PC-9 (cell line): ENCODE data around the gene AP5B1. TPM values are rescaled to one million over a fixed set of nuclear protein-coding genes. Genes with fewer than 3 reads are reported as not detected.

Experiments
- BruUV-seq: library from RNA; stranded (reverse); fragments of 400-500 nt; replicated peaks from 2 replicates; lab custom pipeline; 2021; lab: Mats Ljungman, UMichigan
- CTCF ChIA-PET: fragments of 300-600 bp; sonication (Branson Sonifier 250); formaldehyde crosslinking; loops from one replicate; lab custom pipeline; 2022; ENCODE audit warnings: antibody characterized with exemption; lab: Charles Lee
- POLR2A ChIA-PET: fragments of 300-600 bp; sonication (Branson Sonifier 250); formaldehyde crosslinking; loops from one replicate; lab custom pipeline; 2022; ENCODE audit warnings: antibody characterized with exemption; ENCODE audit not compliant: unreplicated experiment; lab: Charles Lee
- DNase-seq, 2 experiments: peaks; one replicate each; pipeline versions ENCODE4 v3.0.0 to v3.0.0-alpha.2; 2015 to 2022; ENCODE audit warnings: mixed read lengths in 1 of 2
- H2AFZ ChIP-seq: fragments of 200-600 bp; sonication (generic); 2 replicates; pipeline ENCODE4 v1.8.1; 2017; ENCODE audit warnings: antibody characterized with exemption
- H3F3A ChIP-seq: fragments of 200-600 bp; sonication (generic); 2 replicates; pipeline ENCODE4 v1.8.1; 2017; ENCODE audit warnings: antibody characterized with exemption, mild to moderate bottlenecking, low read depth; ENCODE audit not compliant: insufficient read depth
- H3K27ac ChIP-seq: fragments of 200-600 bp; sonication (generic); 2 replicates; pipeline ENCODE4 v1.6.1; 2016; ENCODE audit warnings: mixed run types
- H3K27me3 ChIP-seq: fragments of 200-600 bp; sonication (generic); 2 replicates; pipeline ENCODE4 v1.6.1; 2016; ENCODE audit warnings: low read depth, mixed run types; ENCODE audit not compliant: insufficient read depth
- H3K36me3 ChIP-seq: fragments of 200-600 bp; sonication (generic); 2 replicates; pipeline ENCODE4 v1.6.1; 2016; ENCODE audit warnings: low read depth, mixed run types
- H3K4me1 ChIP-seq: fragments of 200-600 bp; sonication (generic); replicated peaks from 2 replicates; pipeline ENCODE4 v1.6.1; 2016; ENCODE audit warnings: mixed run types; ENCODE audit not compliant: insufficient read depth
- H3K4me2 ChIP-seq: fragments of 200-600 bp; sonication (generic); 2 replicates; pipeline ENCODE4 v1.6.1; 2017; ENCODE audit warnings: mixed run types
- H3K4me3 ChIP-seq: fragments of 200-600 bp; sonication (generic); 2 replicates; pipeline ENCODE4 v1.6.1; 2016; ENCODE audit warnings: mixed run types
- H3K79me2 ChIP-seq: fragments of 200-600 bp; sonication (generic); 2 replicates; pipeline ENCODE4 v1.6.1; 2017; ENCODE audit warnings: low read depth, mixed run types
- H3K9me2 ChIP-seq: fragments of 200-600 bp; sonication (generic); 2 replicates; pipeline ENCODE4 v1.8.1; 2017; ENCODE audit warnings: mild to moderate bottlenecking; ENCODE audit not compliant: insufficient read depth
- H3K9me3 ChIP-seq: fragments of 200-600 bp; sonication (generic); 2 replicates; pipeline ENCODE4 v1.8.1; 2016; ENCODE audit warnings: low read depth; ENCODE audit not compliant: insufficient read depth
- H4K20me1 ChIP-seq: fragments of 200-600 bp; sonication (generic); 2 replicates; pipeline ENCODE4 v1.8.1; 2017; ENCODE audit not compliant: insufficient read depth
- EZH2 ChIP-seq: fragments of 200-600 bp; sonication (generic); IDR thresholded peaks from 2 replicates; pipeline ENCODE4 v1.8.0; 2017; ENCODE audit warnings: antibody characterized with exemption, low read depth
- intact Hi-C: fragments of 100-400 bp; cut with micrococcal nuclease; formaldehyde crosslinking; loops from one replicate; pipeline ENCODE4 v1.10.0; 2022; ENCODE audit not compliant: unreplicated experiment
- total RNA-seq: library from RNA; stranded (reverse); gene quantifications from 2 replicates; pipeline ENCODE4 v1.2.3, GENCODE V29; 2021
- TF ChIP-seq, protein P1 (sequence below): fragments of 200-600 bp; sonication (generic); conservative IDR thresholded peaks from 2 replicates; pipeline ENCODE4 v1.6.1; 2017; ENCODE audit warnings: mixed run types, antibody characterized with exemption, mild to moderate bottlenecking, moderate library complexity

The AP5B1 gene
- total RNA-seq, 1 experiment from 2014 or later: 20.8 TPM

DNA sequence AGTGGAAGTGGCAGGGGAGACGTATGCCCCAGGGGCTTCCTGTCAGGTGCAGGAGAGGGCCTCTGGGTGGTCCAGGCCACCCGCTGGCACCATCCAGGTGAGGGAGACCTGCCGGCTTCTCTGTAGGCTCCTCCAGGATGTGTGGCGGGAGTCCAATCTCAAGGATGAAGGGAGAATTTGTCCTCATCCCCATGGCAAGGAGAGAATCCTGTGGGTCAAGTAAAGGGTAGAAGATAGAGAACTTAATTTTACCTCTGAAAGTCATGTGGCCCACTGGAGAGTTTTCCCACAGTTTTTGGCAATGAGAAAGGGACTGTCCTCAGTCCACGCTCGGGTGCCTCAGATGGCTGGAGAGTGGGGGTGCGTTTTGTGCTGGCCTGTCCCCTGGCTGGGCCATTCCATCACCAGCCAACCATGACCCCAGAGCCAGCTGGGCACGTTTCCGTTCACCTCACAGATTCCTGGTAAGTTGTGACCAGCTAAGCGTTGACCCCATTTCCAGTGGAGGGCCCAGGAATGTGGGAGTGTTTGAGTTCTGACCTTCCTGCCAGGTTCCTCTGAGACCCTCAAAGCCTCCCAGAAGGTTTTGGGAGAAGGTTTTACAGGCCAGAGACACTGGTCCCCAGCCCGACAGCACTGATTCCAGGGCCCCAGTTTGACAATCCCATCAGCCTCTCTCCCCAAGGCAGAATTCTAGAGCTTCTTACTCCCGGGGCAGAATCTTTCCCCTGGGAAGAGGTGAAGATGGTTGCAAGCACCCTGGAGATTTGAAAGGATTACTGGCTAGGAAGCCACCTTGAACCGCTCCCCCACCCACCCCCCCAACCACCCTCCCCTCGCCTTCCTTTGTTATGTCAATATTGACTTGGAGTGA lies 8.7 kb upstream of the AP5B1 start:
- Histone ChIP-seq H3K27me3 (no peaks in the 10 kb centered on the region), H3K9me2 (no peaks in the 10 kb centered on the region), H3K4me2 (peak overlapping the region; percentile 98), H3K36me3 (peaks cover 5% of the 10 kb centered on the region; the same call in 1 of the 2 replicates), H3F3A (peaks cover 37% of the 10 kb centered on the region), H4K20me1 (peaks cover 9% of the 10 kb centered on the region; the same call in 1 of the 2 replicates), H3K4me1 (peaks cover 70% of the 10 kb centered on the region), H3K4me3 (peak overlapping the region; percentile 93; the same call in 1 of the 2 replicates), H3K79me2 (peaks cover 54% of the 10 kb centered on the region), H3K9me3 (no peaks in the 10 kb centered on the region), H2AFZ (no peak overlapping the region), H3K27ac (no peak overlapping the region)
- BruUV-seq: no TSS peak
- CTCF ChIA-PET: interaction anchor here (1.4 kb wide), 1 partner anchor 9 kb away, joined by 6 read pairs; the partner anchor contains the start of gene AP5B1
- peak in 1 of 2 experiments; percentile 20 for DNase-seq
- no peak for TF ChIP-seq EZH2
- TF ChIP-seq, protein P1, sequence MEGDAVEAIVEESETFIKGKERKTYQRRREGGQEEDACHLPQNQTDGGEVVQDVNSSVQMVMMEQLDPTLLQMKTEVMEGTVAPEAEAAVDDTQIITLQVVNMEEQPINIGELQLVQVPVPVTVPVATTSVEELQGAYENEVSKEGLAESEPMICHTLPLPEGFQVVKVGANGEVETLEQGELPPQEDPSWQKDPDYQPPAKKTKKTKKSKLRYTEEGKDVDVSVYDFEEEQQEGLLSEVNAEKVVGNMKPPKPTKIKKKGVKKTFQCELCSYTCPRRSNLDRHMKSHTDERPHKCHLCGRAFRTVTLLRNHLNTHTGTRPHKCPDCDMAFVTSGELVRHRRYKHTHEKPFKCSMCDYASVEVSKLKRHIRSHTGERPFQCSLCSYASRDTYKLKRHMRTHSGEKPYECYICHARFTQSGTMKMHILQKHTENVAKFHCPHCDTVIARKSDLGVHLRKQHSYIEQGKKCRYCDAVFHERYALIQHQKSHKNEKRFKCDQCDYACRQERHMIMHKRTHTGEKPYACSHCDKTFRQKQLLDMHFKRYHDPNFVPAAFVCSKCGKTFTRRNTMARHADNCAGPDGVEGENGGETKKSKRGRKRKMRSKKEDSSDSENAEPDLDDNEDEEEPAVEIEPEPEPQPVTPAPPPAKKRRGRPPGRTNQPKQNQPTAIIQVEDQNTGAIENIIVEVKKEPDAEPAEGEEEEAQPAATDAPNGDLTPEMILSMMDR: no peak
- intact Hi-C loops: loop anchor here (10.0 kb wide), 1 partner anchor 295 kb away; the partner anchor contains the start of gene MALAT1
- POLR2A ChIA-PET: no interaction called here

DNA sequence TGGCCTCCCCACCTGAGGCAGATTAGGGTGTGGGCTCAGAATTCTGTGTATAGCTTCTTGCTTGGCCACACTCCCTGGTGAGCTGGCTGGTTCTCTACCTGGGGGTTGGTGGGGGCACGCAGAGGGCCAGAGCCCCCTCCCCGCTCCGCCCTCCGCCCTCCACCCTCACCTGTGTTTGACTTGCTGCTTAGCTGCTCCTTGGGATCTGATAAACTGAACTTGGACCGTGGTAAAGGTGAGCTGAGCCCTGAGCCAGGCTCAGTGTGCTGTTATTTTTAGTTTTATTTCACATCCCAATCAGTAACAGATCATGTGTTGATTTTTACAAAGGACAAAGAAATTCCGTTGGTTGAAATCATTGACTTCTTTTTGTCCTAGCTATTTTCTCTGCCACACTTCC lies 8.0 kb upstream of the AP5B1 start:
- peaks cover 49% of the 10 kb centered on the region for H3K79me2 ChIP-seq
- ChIA-PET POLR2A (interaction anchor here (0.6 to 0.7 kb wide), 2 partner anchors 18 to 59 kb away, joined by 4 to 21 read pairs; no protein-coding TSS in a partner anchor), CTCF (interaction anchor here (1.4 kb wide), 1 partner anchor 8 kb away, joined by 6 read pairs; the partner anchor contains the start of gene AP5B1)
- H2AFZ ChIP-seq: no peak overlapping the region
- no peaks in the 10 kb centered on the region for H3K27me3 ChIP-seq
- no peak for TF ChIP-seq EZH2
- TF ChIP-seq, protein P1: no peak
- no peak for DNase-seq
- H3K9me3 ChIP-seq: no peaks in the 10 kb centered on the region
- H3K4me3 ChIP-seq: peak overlapping the region; percentile 93; the same call in 1 of the 2 replicates
- no peaks in the 10 kb centered on the region for H3K9me2 ChIP-seq
- peaks cover 9% of the 10 kb centered on the region; the same call in 1 of the 2 replicates for H4K20me1 ChIP-seq
- no peak overlapping the region for H3K27ac ChIP-seq
- H3K4me2 ChIP-seq: peak overlapping the region; percentile 98
- peaks cover 36% of the 10 kb centered on the region for H3F3A ChIP-seq
- H3K4me1 ChIP-seq: peaks cover 65% of the 10 kb centered on the region
- H3K36me3 ChIP-seq: no peaks in the 10 kb centered on the region
- intact Hi-C loops: loop anchor here (10.0 kb wide), 1 partner anchor 294 kb away; the partner anchor contains the start of gene MALAT1
- no TSS peak for BruUV-seq
